ENCODE results near the gene NPAS3. TPM values are rescaled to one million over a fixed set of nuclear protein-coding genes. Genes with fewer than 3 reads are reported as not detected.

Gene NPAS3
- total and polyA plus RNA-seq, 2 of the 8 experiments (the other 6 are each of a cell fraction or from before 2014, with no cell fraction given): 0.11 to 0.60 TPM

DNA sequence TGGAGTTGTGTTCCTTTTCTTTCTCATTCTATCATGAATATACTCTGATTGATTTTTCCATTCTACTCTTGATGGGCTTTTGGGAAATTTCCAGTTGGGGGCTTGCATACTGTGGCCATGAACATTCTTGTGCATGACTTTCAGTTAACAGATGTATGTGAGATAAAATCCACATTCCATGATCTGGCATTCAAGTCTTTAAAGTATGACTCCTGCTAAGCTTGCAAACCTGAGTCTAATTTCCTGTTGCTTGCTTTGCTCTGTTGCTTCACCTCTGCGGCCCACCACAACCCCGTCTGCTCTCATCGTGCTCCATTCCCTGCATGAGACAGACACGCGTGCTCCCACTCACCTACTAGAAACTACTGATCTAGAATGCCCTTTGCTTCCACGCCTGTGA is 24.3 kb upstream of the NPAS3 start (continued):
- TF ChIP-seq CHD7 (IDR thresholded peaks at IDR 0.05; ENCODE audit: insufficient replicate concordance, low read length) (no peak), BRCA1 (IDR thresholded peaks at IDR 0.05; ENCODE audit: low read depth, low read length) (no peak), TAF1 (IDR thresholded peaks at IDR 0.05; ENCODE audit: low read depth, low read length) (no peak), HDAC2 (IDR thresholded peaks at IDR 0.05; ENCODE audit: borderline replicate concordance in 1 of 2, low read depth in 2 of 2, low read length in 2 of 2) (no peak), EGR1 (IDR thresholded peaks at IDR 0.05; ENCODE audit: borderline replicate concordance, low read depth, low read length) (no peak), HDAC6 (IDR thresholded peaks at IDR 0.05; ENCODE audit: low read depth, low read length) (no peak), SP4 (IDR thresholded peaks at IDR 0.05; ENCODE audit: low read length) (no peak), TCF12 (IDR thresholded peaks at IDR 0.05; ENCODE audit: low read depth, low read length) (no peak), SRF (IDR thresholded peaks at IDR 0.05; ENCODE audit: low read depth, low read length) (no peak)
- TF ChIP-seq, protein P1, sequence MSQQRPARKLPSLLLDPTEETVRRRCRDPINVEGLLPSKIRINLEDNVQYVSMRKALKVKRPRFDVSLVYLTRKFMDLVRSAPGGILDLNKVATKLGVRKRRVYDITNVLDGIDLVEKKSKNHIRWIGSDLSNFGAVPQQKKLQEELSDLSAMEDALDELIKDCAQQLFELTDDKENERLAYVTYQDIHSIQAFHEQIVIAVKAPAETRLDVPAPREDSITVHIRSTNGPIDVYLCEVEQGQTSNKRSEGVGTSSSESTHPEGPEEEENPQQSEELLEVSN (IDR thresholded peaks at IDR 0.05): no peak

Measured in H1 (cell line).